GM11168 (cell line): Measurements from ENCODE around the gene DCTD.

Experiments
- in situ Hi-C: fragments of 300-500 bp; cut with MboI; formaldehyde crosslinking; loops from one replicate; pipeline ENCODE4 v1.12.0; 2022; ENCODE audit warnings: low sequenced_read_pairs; ENCODE audit not compliant: unreplicated experiment

DCTD gene

GRCh38 chr4:182917182-182918043, at the start of gene DCTD:
Gene DCTD (minus strand): TSS chr4:182917386. CDS start chr4:182915568, 1,818 bp downstream.
- in situ Hi-C loops, result no loop called here

- in situ Hi-C loops, result no loop called here
These were observed 43.6 kb upstream of the DCTD start for GRCh38 chr4:182960746-182961145.

DNA sequence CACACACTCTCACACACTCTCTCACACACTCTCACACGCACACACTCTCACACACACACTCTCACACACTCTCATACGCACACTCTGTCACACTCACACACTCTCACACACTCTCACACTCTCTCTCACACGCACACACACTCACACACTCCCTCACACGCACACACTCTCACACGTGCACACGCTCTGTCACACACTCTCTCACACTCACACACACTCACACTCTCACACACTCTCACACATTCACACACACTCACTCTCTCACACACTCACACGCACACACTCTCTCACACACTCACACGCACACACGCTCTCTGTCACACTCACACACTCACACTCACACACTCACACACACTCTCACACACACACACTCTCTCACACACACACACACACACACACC, 43.0 kb upstream of the DCTD start:
- in situ Hi-C loops, result no loop called here

DNA sequence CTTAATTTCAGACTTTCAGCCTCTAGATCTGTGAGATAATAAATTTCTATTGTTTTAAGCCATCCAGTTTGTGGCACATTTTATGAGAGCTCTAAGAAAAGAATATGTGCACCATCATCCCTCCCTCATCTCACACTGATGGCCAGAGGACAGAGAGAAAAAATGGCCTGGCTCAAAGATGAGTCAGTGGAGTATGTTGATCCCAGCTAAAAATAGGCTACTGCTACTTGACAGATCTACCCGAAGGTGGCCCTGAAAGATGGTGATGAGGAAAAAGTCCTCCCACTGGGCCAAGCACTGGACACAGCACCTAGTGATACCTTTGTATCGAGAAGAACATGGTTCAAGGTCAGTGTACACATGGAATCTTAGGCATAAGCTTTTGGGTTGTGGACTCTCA, 38.2 kb upstream of the DCTD start:
- in situ Hi-C loops, result no loop called here

DNA sequence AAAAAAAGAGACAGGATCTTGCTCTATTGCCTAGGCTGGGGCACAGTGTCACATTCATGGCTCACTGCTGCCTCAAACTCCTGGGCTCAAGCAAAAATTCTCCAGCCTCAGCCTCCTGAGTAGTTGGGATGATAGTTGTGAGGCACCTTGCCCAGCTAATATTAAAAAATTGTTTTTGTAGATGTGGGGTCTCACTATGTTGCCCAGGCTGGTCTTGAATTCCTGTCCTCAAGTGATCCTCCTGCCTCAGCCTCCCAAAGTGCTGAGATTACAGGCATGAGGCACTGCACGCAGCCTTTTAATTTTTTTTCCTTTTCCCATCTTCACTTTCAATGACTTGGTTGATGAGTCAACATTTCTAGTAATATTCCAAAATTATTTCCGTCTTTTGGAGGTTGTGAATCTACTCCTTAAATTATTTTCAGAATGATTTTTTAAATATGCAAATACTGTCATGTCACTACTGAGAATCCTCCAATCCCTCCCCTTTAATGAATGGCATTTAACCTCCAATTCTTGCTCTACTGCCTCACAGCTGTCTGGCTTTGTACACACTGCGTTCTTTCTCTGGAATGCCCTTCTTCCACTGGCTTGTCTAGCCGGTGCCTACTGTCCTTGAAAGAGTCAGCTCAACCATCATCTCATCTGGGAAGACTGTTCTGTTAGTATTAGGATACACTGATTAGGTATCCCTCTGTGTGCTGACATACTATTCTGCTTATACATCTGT, 27.5 kb upstream of the DCTD start:
- in situ Hi-C loops, result loop anchor here (25.0 kb wide), 1 partner anchor 457 kb away; no protein-coding TSS in a partner anchor

DNA sequence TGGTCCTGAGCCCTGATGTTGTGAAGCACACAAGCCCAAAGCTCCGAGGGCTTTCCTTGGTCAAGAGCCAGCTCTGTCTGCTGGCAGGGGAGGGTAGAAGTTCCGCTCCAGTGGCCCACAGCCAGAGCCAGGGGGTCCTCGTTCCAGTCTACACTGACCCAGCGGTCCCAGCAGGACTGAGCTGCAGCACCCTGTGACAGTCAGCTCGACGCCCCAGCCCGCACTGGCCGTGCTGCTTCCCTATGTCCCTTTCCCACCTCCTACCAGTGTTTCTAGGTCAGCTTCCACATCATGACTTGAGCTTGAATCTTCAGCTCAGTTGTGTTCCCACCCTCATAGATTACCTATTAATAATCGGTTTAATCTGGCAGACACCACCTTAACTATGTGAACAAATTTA, 22.5 kb upstream of the DCTD start:
- in situ Hi-C loops, result loop anchor here (10.0 to 25.0 kb wide), 2 partner anchors 315 to 452 kb away; no protein-coding TSS in a partner anchor

DNA sequence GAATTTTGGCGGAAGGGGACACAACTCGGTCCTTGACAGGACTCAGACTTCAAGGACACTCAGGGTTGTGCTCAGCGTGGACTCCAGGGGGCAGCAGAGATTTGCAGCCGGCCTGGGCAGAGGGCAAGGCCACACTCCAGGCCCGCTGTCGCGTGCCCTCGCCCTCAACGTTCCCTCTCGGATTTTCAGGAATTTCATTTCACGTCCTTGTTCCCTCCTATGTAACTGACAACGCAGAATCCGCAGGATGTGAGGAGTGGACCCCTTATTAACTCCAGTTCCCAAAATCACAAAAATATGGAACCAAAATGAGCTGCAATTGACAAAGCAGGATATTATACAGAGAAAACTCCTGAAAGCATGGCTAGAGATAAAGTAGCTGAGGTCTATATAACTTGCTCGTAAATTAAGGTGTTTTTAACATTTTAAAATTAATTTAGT, 21.0 kb upstream of the DCTD start:
- in situ Hi-C loops, result loop anchor here (10.0 to 25.0 kb wide), 2 partner anchors 317 to 451 kb away; no protein-coding TSS in a partner anchor

DNA sequence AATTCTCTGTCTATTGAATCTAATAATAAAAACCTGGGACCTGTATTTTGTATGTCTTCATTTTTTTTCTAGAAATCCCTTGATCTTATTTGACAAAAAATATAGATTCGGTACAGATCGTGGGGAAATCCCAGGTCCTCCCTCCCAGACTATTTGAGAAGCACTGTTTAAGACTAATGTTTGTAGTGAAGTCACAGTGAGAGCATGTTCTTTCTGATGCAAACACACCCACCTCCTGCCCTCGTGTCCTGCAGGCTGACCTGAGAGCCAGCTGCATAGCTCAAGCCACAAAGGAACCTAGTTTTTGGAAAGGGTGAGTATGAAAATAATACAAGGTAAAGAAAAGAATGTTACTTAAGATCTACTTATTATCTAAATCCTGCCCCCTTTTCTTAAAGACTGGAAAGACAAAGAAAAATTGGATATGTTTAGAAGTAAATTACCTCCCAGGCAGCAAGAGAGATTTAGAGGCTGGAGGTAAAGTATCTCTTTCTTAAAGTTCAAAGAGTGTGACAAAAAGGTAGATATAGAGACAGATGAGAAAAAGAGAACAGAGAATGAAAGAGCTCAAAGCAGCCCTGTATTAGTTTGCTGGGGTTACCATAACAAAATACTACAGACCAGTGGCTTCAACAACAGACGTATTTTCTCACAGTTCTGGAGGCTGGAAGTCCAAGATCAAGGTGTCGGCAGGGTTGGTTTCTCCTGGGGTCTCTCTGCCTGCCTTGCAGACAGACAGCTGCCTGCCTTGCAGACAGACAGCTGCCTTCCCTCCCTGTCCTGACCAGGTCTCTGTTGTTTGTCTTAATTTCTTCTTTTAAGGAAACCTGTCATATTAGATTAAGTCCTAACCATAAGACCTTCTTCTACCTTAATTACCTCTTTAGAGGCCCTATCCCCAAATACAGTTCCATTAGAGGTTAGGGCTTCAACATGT, 20.4 kb upstream of the DCTD start:
- in situ Hi-C loops, result loop anchor here (10.0 to 25.0 kb wide), 2 partner anchors 317 to 450 kb away; no protein-coding TSS in a partner anchor

GRCh38 chr4:182932651-182933050, 15.5 kb upstream of the DCTD start:
- in situ Hi-C loops, result loop anchor here (10.0 to 25.0 kb wide), 2 partner anchors 322 to 445 kb away; no protein-coding TSS in a partner anchor

DNA sequence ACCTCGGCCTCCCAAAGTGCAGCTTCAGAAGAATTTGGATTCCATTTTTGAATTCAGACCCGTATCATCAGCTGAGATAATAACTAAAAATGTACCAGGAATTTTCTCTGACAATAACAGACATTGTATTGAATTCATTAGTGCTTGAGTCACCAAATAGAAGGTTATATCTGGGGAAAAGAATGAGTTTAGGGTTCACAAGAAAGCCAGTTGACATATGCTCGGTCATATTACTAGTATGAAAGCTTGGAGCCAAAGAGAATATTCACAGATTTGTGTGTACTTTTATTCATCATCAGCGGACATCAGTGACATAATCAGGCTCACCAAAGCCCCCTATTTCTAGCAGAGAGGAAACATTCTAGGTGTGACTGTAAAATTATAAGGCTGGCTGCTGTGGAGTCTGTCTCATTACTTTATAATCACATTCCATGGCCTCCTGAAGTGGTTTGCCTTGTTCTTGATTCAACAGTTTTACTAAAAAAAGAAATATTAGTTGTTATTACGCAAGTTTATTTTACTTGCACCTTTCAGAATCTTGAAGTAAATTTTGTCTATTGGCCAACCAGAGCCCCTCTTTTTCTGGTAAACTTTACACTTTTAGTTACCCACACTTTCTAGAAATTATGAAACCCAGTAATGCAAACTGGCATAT, 14.6 kb upstream of the DCTD start:
- in situ Hi-C loops, result loop anchor here (10.0 to 25.0 kb wide), 2 partner anchors 323 to 445 kb away; no protein-coding TSS in a partner anchor

DNA sequence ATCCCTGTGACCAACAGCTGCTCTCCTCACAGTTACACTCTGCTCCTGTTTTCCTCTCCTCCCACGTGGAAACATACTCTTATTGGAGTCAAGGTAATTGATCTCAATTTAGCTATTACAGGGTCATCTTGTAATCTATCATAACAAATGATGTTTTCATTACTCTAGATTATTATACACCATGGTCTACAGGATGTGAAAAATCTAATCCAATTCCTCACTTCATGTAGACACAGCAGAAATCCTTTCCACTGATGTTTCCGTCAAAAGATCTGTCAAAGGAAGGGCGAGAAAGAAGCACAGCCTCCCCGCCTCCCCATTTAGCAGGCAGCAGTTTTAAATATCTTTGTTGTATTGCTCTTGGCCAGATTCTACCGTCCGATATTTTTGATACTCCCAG, 13.7 kb upstream of the DCTD start:
- in situ Hi-C loops, result loop anchor here (10.0 to 25.0 kb wide), 2 partner anchors 324 to 444 kb away; no protein-coding TSS in a partner anchor

GRCh38 chr4:182929296-182929695, 12.1 kb upstream of the DCTD start:
- in situ Hi-C loops, result loop anchor here (25.0 kb wide), 1 partner anchor 442 kb away; no protein-coding TSS in a partner anchor

DNA sequence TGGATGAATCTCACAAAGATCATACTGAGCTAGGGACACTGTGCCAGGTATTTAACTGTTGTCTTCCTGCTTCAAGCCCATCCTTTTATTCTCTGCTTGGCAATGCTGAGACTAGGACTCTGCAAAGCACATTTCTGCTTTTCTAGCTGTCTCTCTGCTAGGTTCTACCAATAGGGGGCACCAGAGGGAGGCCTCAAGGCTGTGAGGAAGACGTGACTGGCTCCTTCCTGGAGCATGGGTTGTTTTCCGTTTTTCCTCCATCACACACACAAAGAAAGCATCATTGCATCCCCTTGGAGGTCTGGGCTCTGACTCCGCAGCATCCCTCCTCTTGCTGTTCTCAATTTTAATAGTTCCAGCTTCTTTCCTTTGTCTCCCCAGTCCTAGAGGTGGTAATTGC, 10.9 kb upstream of the DCTD start:
- in situ Hi-C loops, result loop anchor here (25.0 kb wide), 1 partner anchor 441 kb away; no protein-coding TSS in a partner anchor

- in situ Hi-C loops, result loop anchor here (25.0 kb wide), 1 partner anchor 440 kb away; no protein-coding TSS in a partner anchor
These were observed 10.3 kb upstream of the DCTD start for GRCh38 chr4:182927505-182927904.

DNA sequence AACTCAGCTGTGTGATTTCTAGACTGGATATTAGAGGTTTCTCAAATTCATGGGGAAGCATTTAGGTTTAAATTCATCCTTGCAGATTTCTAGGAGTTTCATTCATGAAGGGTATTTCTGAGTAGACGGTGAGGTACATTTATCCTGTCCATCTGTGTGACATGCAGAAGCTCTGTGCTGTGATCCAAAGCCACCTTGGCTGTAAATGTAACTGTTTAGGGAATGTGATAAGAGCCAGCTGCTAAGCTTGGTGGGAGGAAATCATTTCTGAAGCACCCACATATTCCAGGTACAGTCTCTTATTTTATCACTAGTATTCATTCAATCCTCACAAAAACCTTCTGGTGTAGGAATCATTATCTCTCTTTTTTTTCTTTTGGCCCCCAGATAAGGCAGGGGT, 8.7 kb upstream of the DCTD start:
- in situ Hi-C loops, result loop anchor here (25.0 kb wide), 1 partner anchor 439 kb away; no protein-coding TSS in a partner anchor

DNA sequence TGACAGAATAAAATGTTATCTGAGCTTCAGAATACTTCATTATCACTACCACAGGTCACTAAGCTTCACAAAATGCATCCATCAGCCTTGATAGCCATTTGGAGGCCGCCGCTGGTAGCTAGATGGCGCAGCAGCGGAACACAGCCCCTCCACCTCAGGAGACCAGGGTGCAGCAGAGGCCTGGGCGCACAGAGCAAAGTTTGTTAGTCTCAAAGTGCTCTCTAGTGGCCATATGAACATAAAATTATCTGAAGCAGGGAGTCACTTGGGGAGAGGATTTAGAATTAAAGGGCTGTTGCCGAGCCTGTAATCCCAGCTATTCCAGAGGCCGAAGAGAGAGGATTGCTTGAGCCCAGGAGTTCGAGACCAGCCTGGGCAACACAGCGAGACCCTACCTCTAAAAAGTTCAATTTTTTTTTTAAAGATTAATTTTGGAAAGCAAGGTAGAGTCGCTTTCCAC, 8.1 kb upstream of the DCTD start:
- in situ Hi-C loops, result loop anchor here (25.0 kb wide), 1 partner anchor 438 kb away; no protein-coding TSS in a partner anchor

GRCh38 chr4:182924497-182924896, 7.3 kb upstream of the DCTD start:
- in situ Hi-C loops, result no loop called here

GRCh38 chr4:182923796-182924340, 6.7 kb upstream of the DCTD start:
- in situ Hi-C loops, result no loop called here
